Measurements from ENCODE around the gene KERA.

KERA gene

GRCh38 chr12:91017511-91018263, 40.1 kb downstream of the KERA start:
- no peak for TF ChIP-seq CTCF (IDR thresholded peaks at IDR 0.05)
- no peak for TF ChIP-seq ZFX (IDR thresholded peaks at IDR 0.05; ENCODE audit: borderline replicate concordance)
- 0 out of 2 replicates have a peak overlapping the region, but pooled peaks have one; percentile 2 for H3K27ac ChIP-seq

GRCh38 chr12:91017043-91017442, 40.8 kb downstream of the KERA start:
- TF ChIP-seq ZFX (IDR thresholded peaks at IDR 0.05; ENCODE audit: borderline replicate concordance), result no peak
- no peak for TF ChIP-seq CTCF (IDR thresholded peaks at IDR 0.05)
- no peak overlapping the region for H3K27ac ChIP-seq

- no peak for TF ChIP-seq CTCF (IDR thresholded peaks at IDR 0.05)
- no peak overlapping the region for H3K27ac ChIP-seq
Measured at GRCh38 chr12:91009319-91009950, 48.4 kb downstream of the KERA start.

GRCh38 chr12:91007531-91008290, 50.1 kb downstream of the KERA start:
- no peak overlapping the region for H3K27ac ChIP-seq
- no peak for TF ChIP-seq ZFX (IDR thresholded peaks at IDR 0.05; ENCODE audit: borderline replicate concordance)
- no peak for TF ChIP-seq CTCF (IDR thresholded peaks at IDR 0.05)

- H3K27ac ChIP-seq, result no peak within 1 kb of the TSS
- TF ChIP-seq CTCF (IDR thresholded peaks at IDR 0.05) (no peak), ZFX (IDR thresholded peaks at IDR 0.05; ENCODE audit: borderline replicate concordance) (no peak)
Measured at GRCh38 chr12:91004872-91005271, 53.0 kb downstream of the KERA start, which contains the start of gene EPYC. TSS of gene EPYC (minus strand) at chr12:91004972. CDS start at chr12:91002565, 2,407 bp downstream.

DNA sequence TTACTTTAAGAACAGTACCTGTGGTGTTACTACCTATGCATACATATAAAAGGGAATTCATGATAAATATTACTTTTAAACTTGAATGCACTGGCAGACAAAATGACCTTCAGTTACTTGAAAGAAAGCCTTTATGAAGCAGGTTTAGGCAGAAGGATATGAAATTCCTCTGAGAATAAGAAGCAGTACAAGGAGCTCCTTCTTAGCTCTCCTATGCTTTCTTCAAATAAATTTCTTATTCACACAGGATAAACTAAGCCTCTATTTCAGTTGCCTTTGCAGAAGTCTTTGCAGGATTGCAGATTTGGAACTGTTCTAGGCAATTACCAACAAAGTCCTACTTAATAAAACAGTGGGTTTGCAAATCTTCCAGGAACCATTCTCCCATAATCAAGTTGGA, 54.1 kb downstream of the KERA start:
- TF ChIP-seq ZFX (IDR thresholded peaks at IDR 0.05; ENCODE audit: borderline replicate concordance), result no peak
- no peak for TF ChIP-seq CTCF (IDR thresholded peaks at IDR 0.05)
- no peak overlapping the region for H3K27ac ChIP-seq

Measured in 22Rv1 (cell line).